HG03442 (cell line): Measurements from ENCODE around the gene CLRN3.

Experiments used
- ATAC-seq: cut with Tn5 transposase; IDR thresholded peaks from one replicate; pipeline ENCODE4 v1.9.1; 2021; ENCODE audit warnings: mild to moderate bottlenecking, moderate library complexity; ENCODE audit not compliant: unreplicated experiment

The CLRN3 gene

GRCh38 chr10:127892743-127893142 is at the start of gene CLRN3:
Gene CLRN3, minus strand, starts transcription at chr10:127892941. Its CDS starts 157 bp downstream, at chr10:127892784.
- ATAC-seq = no peak

GRCh38 chr10:127940866-127941640 is 48.3 kb upstream of the CLRN3 start:
- no peak for ATAC-seq

GRCh38 chr10:127939786-127940330 is 47.1 kb upstream of the CLRN3 start:
- ATAC-seq = no peak

- no peak for ATAC-seq
Measured at GRCh38 chr10:127937915-127938463, 45.2 kb upstream of the CLRN3 start.

GRCh38 chr10:127937069-127937468 is 44.3 kb upstream of the CLRN3 start:
- no peak for ATAC-seq

GRCh38 chr10:127935071-127935561 is 42.4 kb upstream of the CLRN3 start:
- no peak for ATAC-seq

GRCh38 chr10:127934383-127934782 is 41.6 kb upstream of the CLRN3 start:
- no peak for ATAC-seq

- ATAC-seq = no peak
Measured at GRCh38 chr10:127933271-127933670, 40.5 kb upstream of the CLRN3 start.

GRCh38 chr10:127932521-127933270 is 40.0 kb upstream of the CLRN3 start:
- no peak for ATAC-seq

GRCh38 chr10:127928021-127928806 is 35.5 kb upstream of the CLRN3 start:
- no peak for ATAC-seq

- no peak for ATAC-seq
Measured at GRCh38 chr10:127926455-127926854, 33.7 kb upstream of the CLRN3 start.

- ATAC-seq = no peak
Measured at GRCh38 chr10:127925471-127926207, 32.9 kb upstream of the CLRN3 start.

- ATAC-seq = no peak
Measured at GRCh38 chr10:127923646-127924045, 30.9 kb upstream of the CLRN3 start.

GRCh38 chr10:127922675-127923366 is 30.1 kb upstream of the CLRN3 start:
- no peak for ATAC-seq

GRCh38 chr10:127922206-127922605 is 29.5 kb upstream of the CLRN3 start:
- ATAC-seq = no peak

- no peak for ATAC-seq
Measured at GRCh38 chr10:127921753-127922145, 29.0 kb upstream of the CLRN3 start.

GRCh38 chr10:127921075-127921752 is 28.5 kb upstream of the CLRN3 start:
- no peak for ATAC-seq

GRCh38 chr10:127920306-127921074 is 27.7 kb upstream of the CLRN3 start:
- ATAC-seq = no peak
